Skin epidermis (tissue), 12 donors: ENCODE measurements around the gene IDE.
"Not testable (repeated sequence)": the region's sequence is repeated elsewhere in the genome, so short reads cannot be mapped to it uniquely, and the experiment has no call there.

ENCODE experiments used
- H3K27ac ChIP-seq, 21 experiments: fragments of 200-600 bp; sonication (generic) in 11 of 21; one replicate each; pipeline ENCODE4 v1.5.0; 2020; ENCODE audit warnings: mild to moderate bottlenecking in 3 of 21, inconsistent platforms in 2 of 21, moderate library complexity in 2 of 21
- H3K4me3 ChIP-seq, 7 experiments: fragments of 200-600 bp; sonication (generic) in 2 of 7; one replicate each; pipeline ENCODE4 v1.5.0; 2020; ENCODE audit warnings: inconsistent platforms in 2 of 7, mild to moderate bottlenecking in 2 of 7, moderate library complexity in 1 of 7

IDE gene

GRCh38 chr10:92506336-92506735 is 67.6 kb downstream of the IDE start:
- H3K27ac ChIP-seq = no peak overlapping the region
- H3K4me3 ChIP-seq = no peak overlapping the region

- H3K4me3 ChIP-seq = no peak overlapping the region
Measured at GRCh38 chr10:92505044-92505443, 68.8 kb downstream of the IDE start.

GRCh38 chr10:92502296-92502808 is 71.5 kb downstream of the IDE start:
- Histone ChIP-seq H3K4me3 (no peak overlapping the region), H3K27ac (no peak overlapping the region)

More at GRCh38 chr10:92505044-92505443, 68.8 kb downstream of the IDE start:
- H3K27ac ChIP-seq = no peak overlapping the region

GRCh38 chr10:92493362-92493761 is 80.5 kb downstream of the IDE start:
- H3K27ac ChIP-seq = no peak overlapping the region
- H3K4me3 ChIP-seq = no peak overlapping the region

GRCh38 chr10:92492748-92493240 is 81.1 kb downstream of the IDE start:
- Histone ChIP-seq H3K27ac (no peak overlapping the region), H3K4me3 (no peak overlapping the region)

- Histone ChIP-seq H3K4me3 (no peak overlapping the region), H3K27ac (no peak overlapping the region)
Measured at GRCh38 chr10:92490387-92490786, 83.5 kb downstream of the IDE start.

GRCh38 chr10:92486637-92487036 is 87.3 kb downstream of the IDE start:
- Histone ChIP-seq H3K4me3 (no peak overlapping the region), H3K27ac (no peak overlapping the region)

- no peak overlapping the region for H3K4me3 ChIP-seq
- H3K27ac ChIP-seq = no peak overlapping the region
Measured at GRCh38 chr10:92483539-92483938, 90.4 kb downstream of the IDE start.

- H3K27ac ChIP-seq = no peak overlapping the region
- no peak overlapping the region for H3K4me3 ChIP-seq
Measured at GRCh38 chr10:92480413-92480812, 93.5 kb downstream of the IDE start.

GRCh38 chr10:92479547-92479946 is 94.3 kb downstream of the IDE start:
- Histone ChIP-seq H3K27ac (no peak overlapping the region), H3K4me3 (no peak overlapping the region)

- Histone ChIP-seq H3K4me3 (no peak overlapping the region), H3K27ac (no peak overlapping the region)
Measured at GRCh38 chr10:92478536-92478935, 95.4 kb downstream of the IDE start.

- H3K27ac ChIP-seq = no peak overlapping the region
- no peak overlapping the region for H3K4me3 ChIP-seq
Measured at GRCh38 chr10:92475357-92475868, 98.5 kb downstream of the IDE start.

GRCh38 chr10:92470026-92470425 is 103.9 kb downstream of the IDE start:
- H3K4me3 ChIP-seq = no peak overlapping the region
- H3K27ac ChIP-seq = no peak overlapping the region

- Histone ChIP-seq H3K27ac (no peak overlapping the region), H3K4me3 (no peak overlapping the region)
Measured at GRCh38 chr10:92464364-92464763, 109.5 kb downstream of the IDE start.

- no peak overlapping the region for H3K27ac ChIP-seq
Measured at GRCh38 chr10:92463582-92463981, 110.3 kb downstream of the IDE start.

GRCh38 chr10:92454955-92455354 is 118.9 kb downstream of the IDE start:
- not testable (repeated sequence) for H3K4me3 ChIP-seq, H3K27ac ChIP-seq

More at GRCh38 chr10:92463582-92463981, 110.3 kb downstream of the IDE start:
- H3K4me3 ChIP-seq = no peak overlapping the region

- H3K4me3 ChIP-seq = no peak overlapping the region
Measured at GRCh38 chr10:92452313-92452712, 121.6 kb downstream of the IDE start.

GRCh38 chr10:92451431-92451830 is 122.5 kb downstream of the IDE start:
- Histone ChIP-seq H3K4me3 (no peak overlapping the region), H3K27ac (no peak overlapping the region)

More at GRCh38 chr10:92452313-92452712, 121.6 kb downstream of the IDE start:
- no peak overlapping the region for H3K27ac ChIP-seq

GRCh38 chr10:92450896-92451295 is 123.0 kb downstream of the IDE start:
- no peak overlapping the region for H3K27ac ChIP-seq

GRCh38 chr10:92440578-92440977 is 133.3 kb downstream of the IDE start:
- H3K4me3 ChIP-seq = no peak overlapping the region

More at GRCh38 chr10:92450896-92451295, 123.0 kb downstream of the IDE start:
- H3K4me3 ChIP-seq = no peak overlapping the region

GRCh38 chr10:92438220-92438619 is 135.7 kb downstream of the IDE start:
- Histone ChIP-seq H3K27ac (no peak overlapping the region), H3K4me3 (no peak overlapping the region)

More at GRCh38 chr10:92440578-92440977, 133.3 kb downstream of the IDE start:
- H3K27ac ChIP-seq = no peak overlapping the region

GRCh38 chr10:92436611-92437010 is 137.3 kb downstream of the IDE start:
- no peak overlapping the region for H3K4me3 ChIP-seq
- H3K27ac ChIP-seq = no peak overlapping the region
